ENCODE measurements around the gene KMT5C. TPM values are rescaled to one million over a fixed set of nuclear protein-coding genes. Genes with fewer than 3 reads are reported as not detected.
A peak's percentile ranks its signal among the peaks of the same experiment; 100 is the strongest.

The KMT5C gene
- total RNA-seq, 1 experiment from 2014 or later: 54.5 TPM

- Histone ChIP-seq H4K8ac (replicated peaks; ENCODE audit: insufficient read length, low read depth, low read length) (no peak overlapping the region), H3K56ac (ENCODE audit: insufficient read length, low read depth, low read length) (no peak overlapping the region), H3K27me3 (ENCODE audit: insufficient read depth, low read length) (no peaks in the 10 kb centered on the region), H3K79me2 (ENCODE audit: insufficient read depth, low read length) (no peaks in the 10 kb centered on the region), H2BK15ac (ENCODE audit: low read depth, low read length) (no peak overlapping the region), H3K9me3 (ENCODE audit: control insufficient read depth, low read depth, low read length) (no peaks in the 10 kb centered on the region), H3K18ac (ENCODE audit: insufficient read length, low read depth, low read length) (no peak overlapping the region), H2AFZ (ENCODE audit: low read length) (no peak overlapping the region), H4K91ac (ENCODE audit: insufficient read length, low read depth, low read length) (no peak overlapping the region), H2BK20ac (ENCODE audit: low read depth, low read length, poor library complexity, severe bottlenecking) (no peak overlapping the region), H4K5ac (ENCODE audit: insufficient read length, low read depth, low read length) (no peak overlapping the region), H3T11ph (ENCODE audit: low read length) (no peak overlapping the region), H3K4ac (ENCODE audit: low read depth, low read length) (no peak overlapping the region), H3K27ac (ENCODE audit: insufficient read length, low read depth, low read length) (no peak overlapping the region), H3K4me1 (ENCODE audit: insufficient read depth, low read length) (peaks cover 3% of the 10 kb centered on the region; the same call in 1 of the 2 replicates), H2BK12ac (ENCODE audit: insufficient read length, low read depth, low read length) (no peak overlapping the region), H3K14ac (ENCODE audit: insufficient read depth, low read length) (no peak overlapping the region), H2BK120ac (ENCODE audit: low read depth, low read length, poor library complexity, severe bottlenecking) (no peak overlapping the region), H2AK5ac (ENCODE audit: insufficient read length, low read length) (no peak overlapping the region), H3K79me1 (ENCODE audit: insufficient read depth, low read depth, low read length, poor library complexity, severe bottlenecking) (no peaks in the 10 kb centered on the region), H3K4me2 (ENCODE audit: insufficient read depth, insufficient read length, low read length) (peak overlapping the region; percentile 25), H3K23ac (ENCODE audit: insufficient read length, low read depth, low read length) (no peak overlapping the region), H3K23me2 (ENCODE audit: insufficient read length, low read depth, low read length, poor library complexity, severe bottlenecking) (no peaks in the 10 kb centered on the region), H4K20me1 (ENCODE audit: control insufficient read depth, insufficient read depth, insufficient read length) (no peaks in the 10 kb centered on the region), H2BK5ac (ENCODE audit: insufficient read length, low read length) (no peak overlapping the region), H3K9ac (ENCODE audit: extremely low read depth, insufficient read length, low read length) (no peak overlapping the region)
- Mint-ChIP-seq H3K9me3 (no peaks in the 10 kb centered on the region), H3K36me3 (ENCODE audit: insufficient read depth in 1 of 3, low read depth in 3 of 3) (peaks cover 40 to 68% (median 65%) of the 10 kb centered on the region in 3 experiments; a peak in 6 of 7 replicates), H3K27me3 (ENCODE audit: low read depth) (no peaks in the 10 kb centered on the region; the same call in 1 of the 2 replicates), H3K27ac (peak overlapping the region in 1 of 3 experiments; percentile 79; a peak in 1 of 7 replicates), H3K4me1 (peaks cover 15 to 30% of the 10 kb centered on the region in 2 experiments), H3K4me3 (peak overlapping the region in 1 of 2 experiments; percentile 69; a peak in 1 of 5 replicates)
- TF ChIP-seq CTCF (conservative IDR thresholded peaks at IDR 0.05): no peak
- no peak for DNase-seq
- no CpG with 5 or more reads among the region's 12 CpGs for WGBS (ENCODE audit: extremely low coverage, insufficient read length, low lambda C conversion rate)
Observed at GRCh38 chr19:55302318-55302703, 37.4 kb upstream of the KMT5C start.
